NCI-H345 treated with DMSO at 0.1 percent for 48 hours (cell line): ENCODE results near the gene KCNAB3.

Experiments
- DNase-seq: peaks from one replicate; lab custom pipeline; 2025; ENCODE audit not compliant: unreplicated experiment; lab: John Stamatoyannopoulos, UW

Gene KCNAB3

DNA sequence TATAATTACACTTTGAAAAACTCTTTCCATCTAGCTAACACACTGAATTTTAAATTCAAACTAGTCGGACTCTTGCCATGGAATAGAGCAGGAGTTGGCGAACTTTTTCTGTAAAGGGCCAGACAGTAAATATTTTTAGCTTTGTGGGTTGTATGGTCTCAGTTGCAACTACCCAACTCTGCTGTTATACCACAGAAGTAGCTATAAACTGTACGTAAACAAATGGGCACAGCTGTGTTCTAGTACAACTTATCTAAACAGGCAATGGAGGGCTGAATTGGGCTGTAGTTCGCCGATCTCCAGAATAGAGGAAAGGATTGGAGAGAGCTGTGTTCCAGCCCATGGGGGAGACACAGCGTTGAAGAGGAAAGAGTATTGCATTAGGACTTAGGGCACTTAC is 11.1 kb upstream of the KCNAB3 start:
- no peak for DNase-seq

DNA sequence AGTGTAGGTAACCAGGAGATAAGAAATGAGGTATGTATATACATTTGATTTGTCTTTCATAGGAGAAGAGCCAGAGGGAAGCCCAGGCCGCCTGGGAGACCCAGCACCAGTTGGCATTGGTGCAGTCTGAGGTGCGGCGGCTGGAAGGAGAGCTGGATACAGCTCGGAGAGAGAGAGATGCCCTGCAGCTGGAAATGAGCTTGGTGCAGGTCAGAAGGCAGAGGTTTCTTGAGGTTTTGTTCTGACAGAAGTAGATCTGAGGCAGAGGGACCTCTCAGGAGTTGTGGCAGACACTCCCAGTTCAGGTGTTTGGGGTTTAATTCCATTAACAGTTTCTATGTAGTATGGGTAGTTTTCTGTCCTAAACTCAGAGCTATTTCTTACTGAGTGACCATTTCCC is 10.4 kb upstream of the KCNAB3 start:
- no peak for DNase-seq

DNA sequence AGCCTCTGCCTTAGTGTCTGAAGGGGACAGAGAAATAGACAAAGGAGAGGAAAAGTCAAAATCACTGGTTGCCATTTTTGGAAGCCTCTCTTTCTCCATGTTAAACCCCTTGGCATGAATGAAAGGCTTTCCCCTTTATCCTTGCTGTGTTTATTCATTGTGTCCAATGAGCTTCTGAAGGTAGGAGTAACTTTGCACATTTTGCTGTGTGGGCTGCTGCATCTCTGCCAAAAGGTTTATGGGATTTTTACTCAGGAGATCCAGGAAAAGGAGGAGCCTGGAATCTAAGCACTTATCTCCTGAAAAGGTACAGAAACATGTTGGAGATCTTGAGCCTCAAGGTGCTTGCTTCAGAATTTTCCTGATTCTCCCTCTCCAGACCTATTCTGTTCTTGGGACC is 6.2 kb upstream of the KCNAB3 start:
- DNase-seq = no peak

DNA sequence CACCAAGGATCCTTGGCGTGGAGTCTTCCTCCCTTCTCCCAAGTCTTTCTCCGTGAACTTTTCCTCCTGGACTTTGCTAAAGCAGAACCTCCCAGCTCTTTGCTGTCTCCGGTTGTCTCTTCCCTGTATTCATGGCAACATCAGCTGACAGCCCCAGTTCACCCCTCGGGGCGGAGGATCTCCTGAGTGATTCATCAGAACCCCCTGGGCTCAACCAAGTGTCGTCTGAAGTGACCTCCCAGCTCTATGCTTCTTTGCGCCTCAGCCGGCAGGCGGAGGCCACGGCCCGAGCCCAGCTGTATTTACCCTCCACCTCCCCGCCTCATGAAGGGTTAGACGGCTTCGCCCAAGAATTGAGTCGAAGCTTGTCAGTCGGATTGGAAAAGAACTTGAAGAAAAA is 3.3 kb upstream of the KCNAB3 start:
- DNase-seq = no peak

DNA sequence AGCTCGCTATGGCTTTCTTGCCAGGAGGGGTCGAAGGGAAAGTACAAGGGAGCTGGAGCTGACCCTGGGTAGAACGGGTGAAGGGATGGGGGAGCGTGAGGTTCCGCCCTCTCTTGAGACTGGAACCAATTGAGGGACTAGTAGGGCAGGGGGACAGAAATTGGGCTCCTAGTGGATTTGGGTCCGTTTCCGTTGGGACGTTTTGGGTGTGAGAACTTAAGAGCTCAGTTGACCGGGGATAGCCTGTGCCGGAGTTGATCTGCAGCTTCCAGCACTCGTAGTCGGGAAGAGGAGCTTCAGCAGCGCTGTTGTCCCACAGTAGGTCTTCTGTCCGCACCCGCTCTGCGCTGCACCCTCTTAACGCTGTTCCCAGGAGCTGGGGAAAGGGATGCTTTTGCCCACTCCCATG is 2.8 kb upstream of the KCNAB3 start:
- DNase-seq = no peak

- peak; percentile 90 for DNase-seq
Observed at GRCh38 chr17:7931709-7932482, 2.2 kb upstream of the KCNAB3 start, which contains the start of the genes CNTROB and TRAPPC1. TSS of gene CNTROB (plus strand) at chr17:7932206. CDS start at chr17:7933080, 874 bp downstream. TSS of gene TRAPPC1 (minus strand) at chr17:7931946. CDS start at chr17:7931829, 117 bp downstream.

DNA sequence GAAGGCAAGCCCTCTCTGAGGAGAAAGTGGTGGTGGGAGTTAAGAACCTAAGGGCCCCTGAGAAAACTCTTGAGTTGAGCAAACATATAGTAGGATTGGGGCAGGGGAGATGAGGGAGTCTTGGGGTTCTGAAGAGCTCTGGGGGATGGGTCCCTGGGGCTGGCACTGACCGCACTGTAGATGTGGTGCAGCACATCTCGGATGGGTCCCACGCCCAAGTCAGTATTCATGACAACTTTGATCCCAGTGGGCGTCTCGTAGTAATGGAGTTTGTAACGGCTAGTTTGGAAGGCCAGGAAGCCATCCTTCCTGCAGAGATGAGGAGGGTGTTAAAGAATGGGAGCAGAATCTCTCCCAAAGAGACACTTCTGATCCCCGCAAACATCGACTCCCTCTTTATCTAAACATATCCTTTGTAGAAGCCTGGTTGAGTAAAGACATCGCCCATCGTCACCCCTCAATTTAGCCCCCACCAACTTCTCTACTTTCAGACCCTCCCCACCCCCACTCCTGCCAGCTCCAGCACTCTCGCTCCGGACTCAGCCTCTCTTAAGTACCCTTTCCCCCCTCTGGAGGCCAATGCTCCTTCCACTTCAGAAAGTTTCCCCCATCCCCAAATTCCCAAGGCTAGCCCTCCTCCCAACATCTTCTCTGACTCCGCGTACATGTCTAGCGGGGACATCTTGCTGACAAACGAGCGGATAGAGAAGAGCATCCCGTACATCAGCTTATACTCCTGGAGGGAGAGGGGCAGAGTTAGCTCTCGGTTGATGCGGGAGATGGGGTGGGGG is 1.4 kb upstream of the KCNAB3 start:
- DNase-seq = no peak

DNA sequence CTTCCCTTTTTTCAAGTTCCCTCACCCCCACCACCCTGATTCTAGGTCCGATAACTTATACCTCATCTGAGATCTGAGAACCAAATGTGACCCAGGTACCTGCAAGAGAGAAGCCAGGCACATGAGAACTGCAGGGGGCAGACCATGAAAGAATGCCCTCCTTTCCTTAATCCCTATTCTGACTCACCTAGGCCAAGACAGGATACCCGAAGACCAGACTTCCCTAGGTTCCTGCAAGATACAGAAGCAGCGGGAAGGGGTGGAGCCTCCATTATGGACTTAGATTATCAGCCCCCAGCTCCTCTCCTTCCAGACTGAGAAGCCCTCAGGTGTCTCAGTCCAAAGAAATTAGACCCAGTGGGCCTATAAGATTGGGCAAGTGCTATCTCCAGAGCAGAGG is 2.1 kb downstream of the KCNAB3 start:
- DNase-seq = no peak

DNA sequence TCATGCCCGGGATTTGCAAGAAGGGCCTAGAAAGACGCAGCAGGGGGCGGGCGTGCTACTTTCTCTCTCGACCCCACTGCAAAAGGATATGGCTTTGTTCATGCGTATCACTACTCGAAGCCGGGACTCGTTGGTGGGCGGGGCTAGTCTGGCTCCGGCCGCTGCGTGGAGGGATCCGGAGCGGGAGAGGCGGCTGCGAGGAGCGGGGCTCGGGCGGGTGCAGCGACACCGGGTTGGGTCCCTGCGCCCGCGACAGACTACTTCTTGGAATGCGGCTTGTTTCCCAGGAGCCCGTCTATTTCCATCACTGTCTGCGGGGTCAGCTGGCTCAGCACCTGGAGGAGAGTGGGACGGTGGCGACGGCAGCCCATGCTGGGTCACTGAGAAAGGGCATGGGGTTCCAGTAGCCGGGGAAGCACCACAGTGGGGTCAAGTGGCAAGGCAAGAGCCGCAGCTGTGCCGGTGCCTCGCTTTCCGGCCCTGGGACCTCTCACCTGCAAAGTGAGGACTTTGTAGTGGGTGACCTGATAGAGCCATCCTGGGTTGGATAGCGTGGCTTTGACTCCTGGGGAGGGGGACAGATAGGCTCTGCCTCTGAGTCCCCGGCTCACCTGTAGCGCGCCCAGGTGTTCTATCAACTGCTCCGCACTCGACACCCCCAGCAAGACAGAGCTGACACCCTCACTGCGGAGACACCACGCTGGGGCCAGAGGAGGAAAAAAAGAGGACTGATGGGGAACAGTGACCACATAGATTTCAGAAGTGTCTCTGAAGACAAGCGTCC is 6.6 kb downstream of the KCNAB3 start:
- no peak for DNase-seq

- no peak for DNase-seq
Observed at GRCh38 chr17:7922269-7922844, 7.3 kb downstream of the KCNAB3 start.

GRCh38 chr17:7916808-7917207 is 12.8 kb downstream of the KCNAB3 start:
- DNase-seq = no peak

DNA sequence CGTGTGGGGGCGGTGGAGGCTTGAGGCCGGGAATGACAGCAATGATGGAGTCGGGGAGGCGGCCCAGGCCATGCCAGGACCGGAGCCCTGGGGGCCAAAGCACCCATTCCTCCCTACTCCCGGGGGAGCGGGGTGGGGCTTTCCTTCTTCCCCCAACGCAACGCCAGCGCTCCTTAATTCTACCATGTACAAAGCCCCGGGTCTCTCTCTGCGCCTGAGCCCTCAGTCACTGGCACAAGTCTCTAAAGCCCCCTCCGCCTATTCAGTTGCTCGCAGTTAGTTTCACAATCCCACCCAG is 13.3 kb downstream of the KCNAB3 start:
- DNase-seq = no peak

DNA sequence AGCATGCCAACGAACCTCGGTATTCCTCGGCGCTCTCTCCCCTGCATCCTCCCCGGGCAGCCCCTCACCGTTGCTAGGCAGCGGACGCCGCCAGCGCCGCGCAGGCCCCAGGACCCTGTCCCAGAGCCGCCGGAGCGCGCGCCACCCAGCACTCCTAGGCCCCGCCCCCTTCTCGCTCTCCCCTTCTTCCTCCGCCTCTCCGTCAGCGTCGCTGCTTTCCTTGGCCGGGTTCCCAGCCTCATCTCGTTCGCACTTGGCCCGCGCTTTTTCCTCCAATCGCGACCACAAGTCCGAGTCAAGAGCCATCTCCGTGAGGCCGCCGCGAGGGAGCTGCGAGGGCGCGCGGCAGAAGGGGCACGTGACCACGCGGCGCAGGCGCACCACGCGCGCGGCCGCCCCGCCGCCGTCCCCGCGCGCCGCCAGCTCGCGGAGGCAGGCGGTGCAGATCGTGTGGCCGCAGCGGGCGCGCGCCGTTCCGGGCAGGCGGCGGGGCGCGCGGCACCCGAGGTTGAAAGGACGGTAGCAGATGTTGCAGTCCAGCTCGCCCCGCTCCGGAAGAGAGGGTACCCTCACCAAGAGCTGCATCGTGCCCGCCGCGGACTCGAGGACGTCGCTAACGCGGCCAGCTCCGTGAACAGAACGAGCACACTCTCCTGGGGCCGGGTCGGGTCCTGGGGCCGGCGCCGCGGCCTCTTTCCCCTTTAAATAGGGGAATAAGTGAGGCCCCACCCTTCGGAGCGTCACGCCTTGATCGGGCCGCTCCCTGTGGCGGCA is 13.9 kb downstream of the KCNAB3 start, which contains the start of gene RNF227:
RNF227 (minus strand) TSS at position 679 of the 774 bp plus-strand sequence; CDS start at position 585, 94 bp downstream.
- DNase-seq = peak; percentile 79

GRCh38 chr17:7915179-7915610 is 14.5 kb downstream of the KCNAB3 start:
- no peak for DNase-seq

GRCh38 chr17:7912927-7913524 is 16.6 kb downstream of the KCNAB3 start:
- peak; percentile 17 for DNase-seq

GRCh38 chr17:7911116-7911515 is 18.5 kb downstream of the KCNAB3 start:
- no peak for DNase-seq

DNA sequence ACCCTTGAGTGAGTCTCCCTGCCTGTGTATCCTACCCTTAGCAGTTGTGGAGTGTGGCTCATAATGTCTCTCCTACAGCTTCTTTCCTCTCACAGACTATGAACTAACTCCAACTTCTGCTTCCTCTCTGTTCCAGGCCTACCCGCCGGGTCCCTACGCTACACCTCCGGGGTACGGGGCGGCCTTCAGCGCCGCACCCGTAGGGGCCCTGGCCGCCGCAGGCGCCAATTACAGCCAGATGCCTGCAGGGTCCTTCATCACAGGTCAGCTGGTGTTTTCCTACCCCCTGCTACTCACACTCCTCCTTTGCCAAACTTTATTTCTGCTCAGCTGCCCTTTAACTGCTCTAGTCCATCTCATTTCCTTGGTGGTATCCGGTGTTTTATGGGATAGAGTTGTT is 18.9 kb downstream of the KCNAB3 start:
- no peak for DNase-seq

DNA sequence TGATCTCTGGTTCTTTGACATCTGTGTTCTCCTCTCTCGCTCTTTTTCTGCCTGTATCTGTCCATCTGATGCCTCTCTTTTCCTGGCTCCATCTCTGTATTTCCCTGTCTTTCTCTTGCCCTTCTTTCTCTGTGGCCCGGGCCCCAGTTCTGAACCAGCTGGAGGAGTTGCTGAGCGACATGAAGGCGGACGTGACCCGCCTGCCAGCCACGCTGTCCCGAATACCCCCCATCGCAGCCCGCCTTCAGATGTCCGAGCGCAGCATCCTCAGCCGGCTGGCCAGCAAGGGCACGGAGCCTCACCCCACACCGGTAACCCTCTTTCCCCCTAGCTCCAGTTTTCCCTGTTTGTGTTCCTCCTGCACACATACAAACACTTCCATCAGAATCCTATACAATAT is 19.4 kb downstream of the KCNAB3 start:
- DNase-seq = no peak

GRCh38 chr17:7909089-7909488 is 20.6 kb downstream of the KCNAB3 start:
- no peak for DNase-seq
